ENCODE data around the gene CD82. TPM values are rescaled to one million over a fixed set of nuclear protein-coding genes. Genes with fewer than 3 reads are reported as not detected.

Gene CD82
- total and polyA plus RNA-seq, 2 of the 8 experiments (the other 6 are each of a cell fraction or from before 2014, with no cell fraction given): 7.9 to 10.3 TPM

GRCh38 chr11:44615041-44615755 lies 49.7 kb downstream of the CD82 start:
- no peak overlapping the region for H2BK20ac ChIP-seq (ENCODE audit: low read length)
- no peaks in the 10 kb centered on the region for H3K79me2 ChIP-seq (ENCODE audit: control insufficient read depth in 1 of 2, insufficient read depth in 2 of 2, low read length in 2 of 2)
- H3K4me3 ChIP-seq (ENCODE audit: extremely low read depth in 1 of 4, insufficient read depth in 2 of 4, low read depth in 3 of 4, low read length in 4 of 4): no peak overlapping the region
- no peaks in the 10 kb centered on the region for H3K27me3 ChIP-seq (replicated peaks in 1 of 4; ENCODE audit: control insufficient read depth in 3 of 4, extremely low read depth in 1 of 4, insufficient read depth in 3 of 4, low read length in 3 of 4)
- no peak for DNase-seq (ENCODE audit: low read depth in 1 of 2, low spot score in 2 of 2)
- H3K9me3 ChIP-seq (ENCODE audit: insufficient read depth in 2 of 2, low read depth in 1 of 2, low read length in 1 of 2): no peaks in the 10 kb centered on the region
- H3K36me3 ChIP-seq (ENCODE audit: control insufficient read depth in 2 of 4, insufficient read depth in 4 of 4, low read length in 3 of 4): no peaks in the 10 kb centered on the region
- peaks cover 0 to 9% (median 1%) of the 10 kb centered on the region in 4 experiments; a peak in 3 of 7 replicates for H3K4me1 ChIP-seq (replicated peaks in 1 of 4; ENCODE audit: control insufficient read depth in 3 of 4, insufficient read depth in 4 of 4, low read length in 3 of 4)
- H4K5ac ChIP-seq (ENCODE audit: insufficient read length, low read depth, low read length): no peak overlapping the region
- H3K18ac ChIP-seq (ENCODE audit: extremely low read depth, low read length): peak overlapping the region; percentile 60; the same call in 1 of the 2 replicates
- peak overlapping the region; percentile 61; the same call in 1 of the 2 replicates for H2BK15ac ChIP-seq (ENCODE audit: low read length)
- H3K27ac ChIP-seq (ENCODE audit: low read depth, low read length): no peak overlapping the region
- ChIA-PET POLR2A (ENCODE audit: partially characterized antibody) (no interaction called here), CTCF (ENCODE audit: partially characterized antibody) (interaction anchor here (0.6 to 7.0 kb wide), 33 partner anchors 9 to 481 kb away, joined by 3 to 182 read pairs (median 3); partner anchors contain the start of gene CD82)
- H4K20me1 ChIP-seq (replicated peaks in 1 of 2; ENCODE audit: control insufficient read depth in 1 of 2, insufficient read depth in 2 of 2, low read length in 2 of 2): no peaks in the 10 kb centered on the region
- 69% methylated on average over 15 of the region's 15 CpGs; no CpG with 5 or more reads in 1 of the 2 experiments for WGBS, 2 experiments (ENCODE audit: extremely low coverage in 1 of 2, insufficient coverage in 1 of 2, insufficient read length in 1 of 2, insufficient replicate concordance in 2 of 2, low coverage in 1 of 2, low lambda C conversion rate in 2 of 2, missing lambda C conversion rate in 1 of 2)
- H3K56ac ChIP-seq (replicated peaks; ENCODE audit: insufficient read length, low read depth, low read length): no peak overlapping the region
- H2BK12ac ChIP-seq (ENCODE audit: low read depth, low read length): peak overlapping the region; percentile 39; the same call in 1 of the 2 replicates
- H2BK5ac ChIP-seq (ENCODE audit: low read depth, low read length): no peak overlapping the region
- H2BK120ac ChIP-seq (replicated peaks; ENCODE audit: low read depth, low read length): no peak overlapping the region
- no peak overlapping the region; the same call in 1 of the 2 replicates for H2AK5ac ChIP-seq (ENCODE audit: low read depth, low read length)
- H3K23ac ChIP-seq (ENCODE audit: insufficient read length): no peak overlapping the region
- H3K14ac ChIP-seq (ENCODE audit: insufficient read length): no peak overlapping the region
- H3K4ac ChIP-seq (replicated peaks; ENCODE audit: insufficient read length, low read depth, low read length): peak overlapping the region; percentile 41
- H4K91ac ChIP-seq (replicated peaks; ENCODE audit: insufficient read length, low read length): no peak overlapping the region
- H3K79me1 ChIP-seq (ENCODE audit: low read depth, low read length): no peaks in the 10 kb centered on the region
- H4K8ac ChIP-seq (ENCODE audit: extremely low read depth, insufficient read depth, low read length): no peak overlapping the region; the same call in 1 of the 2 replicates
- no peak for FAIRE-seq
- no peak overlapping the region for H2AFZ ChIP-seq (ENCODE audit: low read length)
- H3K23me2 ChIP-seq (ENCODE audit: low read depth, low read length): no peaks in the 10 kb centered on the region
- H3K4me2 ChIP-seq (ENCODE audit: insufficient read depth in 1 of 2, low read depth in 2 of 2, low read length in 2 of 2): no peak overlapping the region
- H3K9ac ChIP-seq (replicated peaks in 1 of 4; ENCODE audit: extremely low read depth in 1 of 4, low read depth in 3 of 4, low read length in 3 of 4): no peak overlapping the region
- TF ChIP-seq ASH2L (IDR thresholded peaks at IDR 0.05; ENCODE audit: low read length): no peak
- TF ChIP-seq RFX5 (IDR thresholded peaks at IDR 0.05; ENCODE audit: borderline replicate concordance, low read depth, low read length): no peak
- no peak for TF ChIP-seq TAF1 (IDR thresholded peaks at IDR 0.05; ENCODE audit: low read depth, low read length)
- no peak for TF ChIP-seq POLR2A (IDR thresholded peaks at IDR 0.05; ENCODE audit: control extremely low read depth in 1 of 2, low read depth in 2 of 2, low read length in 2 of 2)
- no peak for TF ChIP-seq ATF2 (IDR thresholded peaks at IDR 0.05; ENCODE audit: low read length)
- TF ChIP-seq RNF2 (IDR thresholded peaks at IDR 0.05; ENCODE audit: borderline replicate concordance, low read depth, low read length, missing control alignments, poor library complexity, severe bottlenecking): no peak
- TF ChIP-seq TBP (IDR thresholded peaks at IDR 0.05; ENCODE audit: low read depth, low read length): no peak
- no peak for TF ChIP-seq FOSL1 (IDR thresholded peaks at IDR 0.05; ENCODE audit: insufficient read depth, low read depth, low read length)
- TF ChIP-seq EZH2 (IDR thresholded peaks at IDR 0.05; ENCODE audit: low read depth, low read length, severe bottlenecking): no peak
